GM18873 (cell line): ENCODE measurements around the gene NME3.
"Not testable (repeated sequence)": the region's sequence is repeated elsewhere in the genome, so short reads cannot be mapped to it uniquely, and the experiment has no call there.

Experiments
- ATAC-seq: cut with Tn5 transposase; IDR thresholded peaks from one replicate; pipeline ENCODE4 v1.9.1; 2021; ENCODE audit warnings: mild to moderate bottlenecking, moderate library complexity, moderate number of reproducible peaks; ENCODE audit not compliant: unreplicated experiment, low FRiP score

NME3 gene

GRCh38 chr16:1754204-1754603, 17.1 kb downstream of the NME3 start:
- no peak for ATAC-seq

GRCh38 chr16:1752853-1753252, 18.5 kb downstream of the NME3 start:
- ATAC-seq, result no peak

- no peak for ATAC-seq
Observed at GRCh38 chr16:1751946-1752345, 19.4 kb downstream of the NME3 start.

- ATAC-seq, result no peak
Observed at GRCh38 chr16:1749152-1750117, 21.9 kb downstream of the NME3 start.

- ATAC-seq, result no peak
Observed at GRCh38 chr16:1747934-1748333, 23.4 kb downstream of the NME3 start.

GRCh38 chr16:1746693-1747195, 24.6 kb downstream of the NME3 start:
- ATAC-seq, result no peak

- ATAC-seq, result no peak
Observed at GRCh38 chr16:1745900-1746692, 25.2 kb downstream of the NME3 start.

GRCh38 chr16:1745181-1745899, 26.0 kb downstream of the NME3 start:
- no peak for ATAC-seq

- no peak for ATAC-seq
Observed at GRCh38 chr16:1744338-1744840, 27.0 kb downstream of the NME3 start.

- ATAC-seq, result no peak
Observed at GRCh38 chr16:1743376-1744337, 27.7 kb downstream of the NME3 start.

GRCh38 chr16:1741553-1742165, 29.7 kb downstream of the NME3 start:
- no peak for ATAC-seq

GRCh38 chr16:1740781-1741490, 30.4 kb downstream of the NME3 start:
- no peak for ATAC-seq

GRCh38 chr16:1740234-1740633, 31.1 kb downstream of the NME3 start:
- no peak for ATAC-seq

- no peak for ATAC-seq
Observed at GRCh38 chr16:1734816-1735215, 36.5 kb downstream of the NME3 start.

GRCh38 chr16:1734123-1734522, 37.2 kb downstream of the NME3 start:
- ATAC-seq, result no peak

GRCh38 chr16:1732551-1732987, 38.8 kb downstream of the NME3 start:
- ATAC-seq, result not testable (repeated sequence)

GRCh38 chr16:1732071-1732470, 39.3 kb downstream of the NME3 start:
- ATAC-seq, result no peak

- ATAC-seq, result no peak
Observed at GRCh38 chr16:1731603-1732002, 39.7 kb downstream of the NME3 start.
